Fibroblast of skin of scalp (primary cell): ENCODE results near the gene PRM1. TPM values are rescaled to one million over a fixed set of nuclear protein-coding genes. Genes with fewer than 3 reads are reported as not detected.

Experiments
- DNase-seq: peaks from one replicate; pipeline ENCODE4 v3.0.0-alpha.2; 2013
- polyA plus RNA-seq, 2 experiments: library from polyadenylated mRNA; unstranded; fragments of 120-200 nt; gene quantifications; one replicate each; pipeline ENCODE4 v1.2.1, GENCODE V29; 2013; ENCODE audit not compliant: insufficient read length in 2 of 2

The PRM1 gene
- not detected for polyA plus RNA-seq (2013, experiment 1 of 2; ENCODE audit: insufficient read length)
- not detected for polyA plus RNA-seq (2013, experiment 2 of 2; ENCODE audit: insufficient read length)

DNA sequence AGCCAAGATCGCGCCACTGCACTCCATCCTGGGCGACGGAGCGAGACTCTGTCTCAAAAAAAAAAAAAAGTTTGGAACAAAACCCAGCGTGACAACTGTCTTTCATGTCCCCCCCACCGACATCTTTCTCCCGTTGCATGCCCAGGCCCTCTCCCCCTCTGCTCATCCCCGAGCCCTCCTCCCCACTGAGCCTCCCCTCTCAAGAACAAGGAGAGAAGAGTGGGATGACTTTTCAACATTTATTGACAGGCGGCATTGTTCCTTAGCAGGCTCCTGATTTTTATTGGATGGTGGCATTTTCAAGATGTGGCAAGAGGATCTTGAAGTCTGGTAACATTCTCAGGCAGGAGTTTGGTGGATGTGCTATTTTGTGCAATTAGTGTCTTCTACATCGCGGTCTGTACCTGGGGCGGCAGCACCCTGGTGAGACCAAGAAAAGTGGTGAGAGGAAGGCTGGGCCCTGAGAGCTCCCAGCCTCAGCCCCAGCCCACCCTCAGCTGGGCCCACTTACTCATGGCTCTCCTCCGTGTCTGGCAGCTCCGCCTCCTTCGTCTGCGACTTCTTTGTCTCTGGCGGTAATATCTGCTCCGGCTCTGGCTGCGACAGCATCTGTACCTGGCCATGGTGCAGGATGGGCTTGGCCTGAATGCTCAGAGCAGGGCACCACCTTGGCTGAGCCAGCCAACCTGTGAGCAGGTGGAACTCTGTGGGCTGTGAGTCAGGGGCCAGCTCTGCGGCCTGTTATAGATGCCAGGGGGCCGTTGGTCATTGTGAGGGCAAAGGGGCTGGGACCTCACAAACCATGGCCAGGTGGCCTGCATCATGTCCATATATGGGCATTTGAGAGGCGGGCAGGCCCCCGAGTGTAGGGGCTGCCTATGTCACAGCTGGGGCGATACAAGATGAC is at the start of gene PRM1:
TSS of gene PRM1 (minus strand) at position 715 of the 907 bp plus-strand sequence. CDS start at position 623, 92 bp downstream.
- DNase-seq: no peak

- DNase-seq: no peak
Observed at GRCh38 chr16:11330526-11331237, 49.6 kb upstream of the PRM1 start.

GRCh38 chr16:11329891-11330290 is 48.8 kb upstream of the PRM1 start:
- DNase-seq: no peak

DNA sequence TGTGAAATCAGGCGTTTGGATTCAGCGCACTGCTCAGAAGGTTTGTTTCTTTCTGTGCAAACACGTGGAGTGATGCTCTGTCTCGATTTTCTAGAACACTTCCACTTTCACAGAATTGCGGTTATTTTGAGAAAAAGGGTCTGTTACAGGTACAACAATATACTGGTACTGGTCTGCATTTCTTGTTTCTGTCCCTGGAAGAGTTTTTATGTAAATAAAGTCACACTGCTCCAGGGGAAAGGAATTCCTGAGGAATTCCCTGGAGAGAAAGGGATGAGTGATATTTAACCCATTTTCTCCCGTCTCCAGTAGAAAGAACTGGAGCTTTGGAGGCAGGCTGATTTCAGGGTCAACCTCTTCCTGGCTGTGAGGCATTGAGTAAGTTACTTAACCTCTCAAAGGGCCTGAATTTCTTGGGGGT is 48.0 kb upstream of the PRM1 start:
- peak; percentile 72 for DNase-seq

- DNase-seq: peak; percentile 93
Observed at GRCh38 chr16:11328172-11329070, 47.3 kb upstream of the PRM1 start.

DNA sequence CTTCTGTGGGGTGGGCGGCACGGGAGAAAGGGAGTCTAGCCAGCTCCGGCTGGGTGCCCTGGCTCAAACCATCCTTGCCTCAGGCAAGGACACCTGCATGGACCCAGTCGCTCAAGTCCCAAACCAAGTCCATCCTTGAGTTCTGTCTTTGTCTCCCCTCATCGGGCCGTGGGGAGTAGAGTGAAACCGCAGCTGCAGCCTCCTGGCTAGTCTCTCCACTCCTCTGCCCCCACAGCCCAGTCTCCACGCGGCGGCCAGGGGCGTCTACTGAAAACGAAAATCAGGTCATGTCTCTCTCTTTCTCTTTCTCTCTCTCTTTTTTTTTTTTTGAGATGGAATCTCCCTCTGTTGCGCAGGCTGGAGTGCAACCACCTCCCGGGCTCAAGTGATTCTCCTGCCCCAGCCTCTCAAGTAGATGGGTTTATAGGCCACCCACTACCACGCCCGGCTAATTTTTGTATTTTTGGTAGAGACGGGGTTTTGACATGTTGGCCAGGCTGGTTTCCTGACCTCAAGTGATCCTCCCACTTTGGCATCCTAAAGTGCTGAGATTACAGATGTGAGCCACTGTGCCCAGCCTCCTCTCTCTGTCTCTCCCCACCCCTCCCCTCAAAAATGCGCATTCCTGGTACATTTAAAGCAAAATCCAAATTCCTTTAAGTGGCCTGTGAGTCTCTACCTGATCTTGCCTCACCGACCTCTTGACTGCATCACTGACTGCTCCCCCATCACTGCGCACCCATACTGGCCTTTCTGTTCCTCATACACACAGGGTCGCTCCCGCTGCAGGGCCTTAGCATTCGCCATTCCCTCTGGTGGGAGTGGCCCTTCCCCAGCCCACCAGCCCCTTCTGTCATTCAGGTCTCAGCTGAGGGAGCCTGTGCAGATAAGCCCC is 46.4 kb upstream of the PRM1 start:
- no peak for DNase-seq

GRCh38 chr16:11326737-11327276 is 45.7 kb upstream of the PRM1 start:
- no peak for DNase-seq

GRCh38 chr16:11326084-11326736 is 45.1 kb upstream of the PRM1 start:
- DNase-seq: no peak

GRCh38 chr16:11325404-11326083 is 44.4 kb upstream of the PRM1 start:
- no peak for DNase-seq

- DNase-seq: no peak
Observed at GRCh38 chr16:11323551-11324336, 42.6 kb upstream of the PRM1 start.

DNA sequence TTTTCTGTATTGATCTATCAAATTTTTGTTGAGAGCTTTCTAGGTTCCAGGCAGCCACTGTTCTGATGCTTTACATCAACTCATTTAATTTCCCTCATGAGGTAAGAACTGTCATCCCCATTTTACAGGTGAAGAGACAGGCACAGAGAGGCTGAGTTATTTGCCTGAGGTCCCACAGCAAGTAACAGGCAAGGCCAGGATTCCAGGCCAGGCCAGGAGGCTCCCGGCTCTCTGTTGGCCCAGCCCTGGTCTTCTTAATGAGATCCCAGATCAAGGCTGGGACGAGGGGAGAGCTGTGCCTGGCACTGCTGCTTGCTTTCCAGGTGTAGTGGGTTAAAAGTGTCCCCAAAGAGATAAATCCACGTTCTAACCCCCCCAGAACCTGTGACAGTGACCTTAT is 41.7 kb upstream of the PRM1 start:
- DNase-seq: no peak

DNA sequence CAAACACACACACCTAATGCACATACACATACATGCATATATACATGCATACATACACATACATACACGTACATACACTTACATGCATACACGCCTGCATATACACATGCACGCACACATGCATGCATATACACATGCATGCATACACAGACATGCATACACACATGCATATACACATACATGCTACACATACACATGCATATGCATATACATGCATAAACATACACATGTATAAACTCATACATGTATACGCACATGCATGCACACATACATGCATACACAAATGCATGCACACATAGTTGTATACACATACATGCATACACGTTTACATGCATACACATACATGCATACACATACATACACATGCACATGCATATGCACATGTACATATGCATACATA is 40.5 kb upstream of the PRM1 start:
- no peak for DNase-seq

DNA sequence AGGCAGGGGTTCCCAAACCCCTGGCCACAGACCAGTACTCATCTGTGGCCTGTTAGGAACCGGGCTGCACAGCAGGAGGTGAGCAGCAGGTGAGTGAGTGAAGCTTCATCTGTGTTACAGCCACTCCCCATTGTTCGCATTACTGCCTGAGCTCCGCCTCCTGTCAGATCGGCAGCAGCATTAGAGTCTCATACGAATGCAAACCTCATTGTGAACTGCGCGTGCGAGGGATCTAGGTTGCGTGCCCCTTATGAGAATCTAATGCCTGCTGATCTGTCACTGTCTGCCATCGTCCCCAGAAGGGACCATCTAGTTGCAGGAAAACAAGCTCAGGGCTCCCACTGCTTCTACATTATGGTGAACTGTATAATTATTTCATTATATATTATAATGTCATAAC is 39.0 kb upstream of the PRM1 start:
- DNase-seq: no peak

- no peak for DNase-seq
Observed at GRCh38 chr16:11319529-11320146, 38.5 kb upstream of the PRM1 start.

DNA sequence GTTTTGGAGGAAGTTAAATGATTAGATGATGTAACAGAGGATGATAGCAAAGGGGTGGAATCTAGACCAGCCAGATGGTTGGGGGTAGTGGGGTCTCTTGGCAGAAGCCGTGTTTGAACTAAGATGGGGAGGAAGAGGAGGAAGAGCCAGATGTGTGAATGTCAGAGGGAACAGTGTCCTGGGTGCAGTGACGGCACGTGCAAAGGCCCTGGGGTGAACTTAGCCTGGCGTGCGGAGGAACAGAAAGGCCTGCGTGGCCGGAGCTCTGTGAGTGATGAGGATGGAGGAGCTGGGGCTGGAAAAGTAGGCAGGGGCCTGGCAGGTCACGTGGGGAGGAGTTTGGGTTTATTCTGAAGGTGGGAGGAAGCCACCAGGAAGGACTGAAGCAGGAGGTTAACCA is 37.7 kb upstream of the PRM1 start:
- no peak for DNase-seq

DNA sequence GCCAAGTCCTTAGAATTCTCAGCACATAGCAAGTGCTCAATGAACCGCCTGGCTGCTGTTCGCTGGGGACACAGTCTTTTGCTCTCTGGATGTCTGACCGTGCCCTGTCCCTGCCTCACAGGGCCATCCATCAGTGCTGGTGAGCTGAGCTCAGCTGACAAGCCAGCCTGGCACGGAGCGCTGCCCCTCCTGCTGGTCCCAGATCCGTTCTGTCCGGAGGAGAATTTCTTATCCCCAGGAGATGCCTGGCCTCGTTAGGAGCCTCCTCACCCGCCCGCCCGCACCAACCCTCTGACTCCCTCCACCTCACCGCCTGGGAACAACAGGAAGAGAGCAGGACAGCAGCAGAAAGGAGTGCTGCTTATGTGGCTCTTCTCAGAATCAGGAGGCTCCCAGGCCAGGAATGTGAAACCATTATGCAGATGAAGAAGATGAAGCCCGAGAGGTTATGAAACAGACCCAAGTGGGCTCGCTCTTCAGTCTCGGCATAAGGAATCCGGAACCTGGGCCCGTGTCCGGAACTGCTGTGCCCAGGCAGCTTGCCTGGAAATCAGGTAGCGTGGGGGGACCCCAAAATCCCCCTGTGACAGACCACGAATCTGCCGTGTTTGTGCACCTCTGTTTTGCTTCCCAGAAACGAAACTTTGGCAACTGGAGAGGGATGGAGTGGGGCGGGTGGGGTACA is 35.3 kb upstream of the PRM1 start:
- peak; percentile 34 for DNase-seq

DNA sequence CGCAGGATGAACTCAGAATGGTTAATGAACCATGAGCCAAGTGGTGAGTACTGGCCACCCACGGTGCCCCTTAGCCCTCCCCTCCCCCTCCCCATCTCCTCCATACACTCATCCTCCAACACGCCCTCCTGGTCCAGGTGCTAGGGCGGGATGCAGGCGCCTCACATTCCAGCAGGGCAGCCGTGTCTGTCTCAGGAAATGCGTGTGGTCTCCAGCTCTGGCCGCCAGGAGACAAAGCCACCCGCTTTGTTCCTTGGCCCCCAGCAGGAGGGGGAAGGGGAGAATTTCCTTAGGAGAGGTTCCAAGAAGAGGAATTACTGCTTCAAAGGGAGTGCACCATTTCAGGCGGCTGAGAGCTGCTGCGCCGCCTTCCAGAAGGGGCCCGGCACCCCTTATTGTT is 34.4 kb upstream of the PRM1 start:
- peak; percentile 67 for DNase-seq

DNA sequence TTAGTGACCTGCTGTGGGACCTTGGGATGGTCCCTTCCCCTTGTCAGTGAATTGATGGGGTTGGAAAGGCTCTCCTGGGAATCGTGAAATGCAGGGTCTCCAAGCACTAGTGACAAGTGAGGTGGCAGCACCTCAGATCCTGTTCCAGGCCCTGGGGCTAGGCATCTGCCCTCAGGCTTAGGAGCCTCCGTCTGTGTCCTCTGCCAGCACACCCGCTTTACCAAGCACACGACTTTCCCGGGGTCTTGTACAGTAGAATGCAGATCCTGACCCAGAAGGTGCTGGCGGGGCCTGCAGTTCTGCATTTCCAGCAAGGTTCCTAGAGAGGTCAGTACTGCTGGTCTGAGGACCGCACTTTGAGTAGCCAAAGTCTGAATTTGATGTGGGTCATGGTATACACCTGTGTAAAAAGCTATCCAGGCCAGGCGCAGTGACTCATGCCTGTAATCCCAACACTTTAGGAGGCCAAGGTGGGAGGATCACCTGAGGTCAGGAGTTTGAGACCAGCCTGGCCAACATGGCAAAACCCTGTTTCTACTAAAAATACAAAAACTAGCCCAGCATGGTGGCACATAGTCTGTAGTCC is 33.3 kb upstream of the PRM1 start:
- no peak for DNase-seq
